ENCODE measurements around the gene HK2.

DNA sequence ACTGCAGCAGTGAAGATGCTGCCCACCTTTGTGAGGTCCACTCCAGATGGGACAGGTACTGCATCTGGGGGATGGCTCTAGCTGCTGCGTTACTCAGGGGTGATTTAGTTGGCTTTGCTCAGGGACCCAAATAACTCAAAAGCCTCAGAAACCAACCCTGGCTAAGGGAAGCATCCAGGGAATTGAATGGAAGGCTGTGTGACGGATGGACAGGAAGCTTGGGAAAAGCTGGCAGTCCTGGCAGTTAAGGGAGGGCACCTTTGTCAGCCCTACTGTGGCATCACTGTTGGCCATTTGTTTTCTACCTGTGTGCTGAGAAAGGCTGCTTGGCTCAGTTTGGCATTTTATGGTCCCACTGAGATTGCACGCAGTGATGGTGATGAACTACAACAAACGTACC, 20.5 kb downstream of the HK2 start:
- TF ChIP-seq, protein P1, sequence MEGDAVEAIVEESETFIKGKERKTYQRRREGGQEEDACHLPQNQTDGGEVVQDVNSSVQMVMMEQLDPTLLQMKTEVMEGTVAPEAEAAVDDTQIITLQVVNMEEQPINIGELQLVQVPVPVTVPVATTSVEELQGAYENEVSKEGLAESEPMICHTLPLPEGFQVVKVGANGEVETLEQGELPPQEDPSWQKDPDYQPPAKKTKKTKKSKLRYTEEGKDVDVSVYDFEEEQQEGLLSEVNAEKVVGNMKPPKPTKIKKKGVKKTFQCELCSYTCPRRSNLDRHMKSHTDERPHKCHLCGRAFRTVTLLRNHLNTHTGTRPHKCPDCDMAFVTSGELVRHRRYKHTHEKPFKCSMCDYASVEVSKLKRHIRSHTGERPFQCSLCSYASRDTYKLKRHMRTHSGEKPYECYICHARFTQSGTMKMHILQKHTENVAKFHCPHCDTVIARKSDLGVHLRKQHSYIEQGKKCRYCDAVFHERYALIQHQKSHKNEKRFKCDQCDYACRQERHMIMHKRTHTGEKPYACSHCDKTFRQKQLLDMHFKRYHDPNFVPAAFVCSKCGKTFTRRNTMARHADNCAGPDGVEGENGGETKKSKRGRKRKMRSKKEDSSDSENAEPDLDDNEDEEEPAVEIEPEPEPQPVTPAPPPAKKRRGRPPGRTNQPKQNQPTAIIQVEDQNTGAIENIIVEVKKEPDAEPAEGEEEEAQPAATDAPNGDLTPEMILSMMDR (IDR thresholded peaks at IDR 0.05; ENCODE audit: borderline replicate concordance, extremely low read depth, low read length, poor library complexity, severe bottlenecking), result no peak
- no peak for TF ChIP-seq EZH2 (IDR thresholded peaks at IDR 0.05; ENCODE audit: borderline replicate concordance, low read depth, low read length, severe bottlenecking)

Measured in DND-41 (cell line).